Coronary artery (tissue), 2 donors: ENCODE measurements around the gene NRCAM.

Experiments
- DNase-seq: peaks from one replicate; pipeline ENCODE4 v3.0.0-alpha.2; 2017; ENCODE audit warnings: low spot score
- H3K27ac ChIP-seq, 2 donors: fragments of 200-600 bp; sonication (generic); one replicate each; pipeline ENCODE4 v1.5.1; 2016 to 2019
- H3K4me3 ChIP-seq: fragments of 200-600 bp; sonication (generic); 2 replicates; pipeline ENCODE4 v1.5.1; 2016; ENCODE audit warnings: mild to moderate bottlenecking, moderate library complexity
- CTCF ChIP-seq: fragments of 200-600 bp; sonication (generic); IDR thresholded peaks from one replicate; pipeline ENCODE4 v1.5.1; 2019; ENCODE audit warnings: antibody characterized with exemption

The NRCAM gene

DNA sequence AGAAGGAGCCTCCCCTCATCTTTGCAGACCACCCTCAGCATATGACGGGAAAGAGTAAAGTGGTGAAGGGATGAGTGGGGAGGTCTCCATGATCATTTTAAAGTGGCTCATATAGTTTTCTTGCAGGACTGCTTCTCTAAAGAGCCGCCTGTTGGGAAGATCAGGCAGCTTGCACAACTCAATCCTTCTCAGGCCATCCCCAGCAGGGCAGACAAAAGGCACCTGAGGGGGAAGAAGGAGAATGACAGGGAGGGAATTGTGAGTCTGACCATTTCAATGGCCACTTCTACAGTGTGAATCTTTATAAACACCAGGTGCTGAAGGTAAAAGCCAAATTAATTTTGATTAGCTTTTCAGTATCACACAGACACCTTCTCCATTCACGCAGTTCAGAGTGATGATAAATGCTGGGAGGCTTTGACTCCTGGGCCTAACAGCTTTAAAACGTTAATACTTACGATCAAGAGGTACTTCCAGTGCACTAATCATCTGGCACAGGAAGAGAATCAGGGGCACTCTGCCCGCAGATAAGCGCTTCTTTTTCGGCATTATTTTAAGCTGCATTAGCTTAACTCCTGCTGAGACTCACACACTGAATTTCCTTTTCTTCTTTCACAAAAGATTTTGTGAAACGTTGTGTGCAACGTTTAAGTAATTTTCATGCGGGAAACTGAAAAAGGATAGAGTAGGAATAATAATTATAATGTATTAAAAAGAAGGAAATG lies 216.6 kb downstream of the NRCAM start:
- DNase-seq = no peak
- Histone ChIP-seq H3K27ac (no peak overlapping the region), H3K4me3 (no peak overlapping the region)
- no peak for TF ChIP-seq CTCF

DNA sequence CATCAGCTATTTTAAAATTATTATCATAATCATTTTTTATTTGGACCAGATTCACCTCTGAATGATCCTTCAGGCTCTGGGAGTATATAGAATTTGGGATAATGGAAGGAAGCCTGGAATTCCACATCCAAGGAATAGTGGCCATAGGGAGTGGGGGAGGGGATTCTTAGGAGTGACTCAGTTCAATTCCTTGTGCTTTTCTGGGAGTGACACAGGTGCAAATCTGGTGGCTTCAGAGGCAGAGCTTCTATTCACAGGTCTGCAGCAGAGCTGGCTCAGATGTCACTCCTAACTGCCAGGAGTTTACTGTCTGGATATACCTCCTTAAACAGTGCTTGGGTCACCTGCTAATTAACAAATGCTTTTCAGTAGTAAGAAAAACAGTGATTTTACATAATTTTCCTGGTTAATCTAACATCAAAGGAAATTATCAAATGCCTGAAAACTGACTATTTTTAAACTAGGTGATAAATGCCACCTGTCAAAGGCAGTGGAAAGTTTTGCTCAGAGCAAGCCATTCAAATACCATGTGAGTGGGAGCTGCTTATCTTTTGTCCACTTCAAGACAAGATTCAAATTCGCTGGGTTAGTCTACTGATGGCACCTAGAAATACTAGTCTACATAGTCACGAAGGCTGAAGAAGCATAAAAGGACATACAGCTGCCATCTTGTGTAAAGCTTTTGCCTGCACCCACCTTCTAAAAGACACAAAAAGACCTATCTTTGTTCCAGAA lies 219.4 kb downstream of the NRCAM start:
- TF ChIP-seq CTCF = no peak
- no peak for DNase-seq
- Histone ChIP-seq H3K27ac (no peak overlapping the region), H3K4me3 (no peak overlapping the region)

- Histone ChIP-seq H3K4me3 (no peak overlapping the region), H3K27ac (no peak overlapping the region)
- no peak for DNase-seq
- TF ChIP-seq CTCF = no peak
Measured at GRCh38 chr7:108235451-108236061, 220.7 kb downstream of the NRCAM start.

GRCh38 chr7:108234971-108235450 lies 221.2 kb downstream of the NRCAM start:
- Histone ChIP-seq H3K4me3 (no peak overlapping the region), H3K27ac (no peak overlapping the region)
- no peak for TF ChIP-seq CTCF
- no peak for DNase-seq

DNA sequence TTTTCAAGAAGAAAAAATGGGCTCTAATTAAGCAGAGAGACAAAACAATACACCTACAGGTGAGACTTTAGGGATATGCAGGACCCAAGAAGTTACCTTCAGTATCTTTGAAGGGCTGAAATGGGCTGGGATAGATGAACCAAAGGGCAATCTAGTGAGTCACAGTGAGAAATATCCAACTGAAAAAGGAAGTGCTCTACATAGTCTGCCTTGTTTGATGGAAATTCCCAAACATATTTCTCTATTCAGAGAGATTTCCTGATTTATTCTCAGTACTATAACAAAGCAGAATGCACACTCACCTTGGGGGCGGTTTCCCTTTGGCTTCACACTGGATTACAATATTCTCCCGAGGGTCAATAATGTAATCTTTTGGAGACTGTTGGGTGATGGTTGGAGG lies 222.0 kb downstream of the NRCAM start:
- TF ChIP-seq CTCF = no peak

DNA sequence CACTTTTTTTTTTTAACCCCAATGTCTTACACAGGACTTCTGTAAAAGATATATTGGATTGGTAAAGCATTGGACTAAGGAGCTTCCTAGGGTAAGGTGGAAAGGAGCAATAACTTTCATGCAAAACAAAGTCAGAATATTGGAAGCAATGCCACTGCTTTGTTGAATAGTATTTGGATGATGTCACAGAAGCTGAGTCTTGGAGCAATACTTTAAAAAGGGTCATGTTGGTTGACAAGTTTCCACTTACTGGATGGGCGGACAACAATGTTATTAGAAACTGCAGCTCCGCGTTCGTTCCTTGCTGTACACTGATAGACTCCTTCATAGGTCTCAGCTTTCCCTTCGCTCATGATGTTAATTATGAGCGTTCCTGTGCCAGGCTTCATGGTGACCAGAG lies 224.2 kb downstream of the NRCAM start:
- no peak for DNase-seq
- Histone ChIP-seq H3K4me3 (no peak overlapping the region), H3K27ac (no peak overlapping the region)
- no peak for TF ChIP-seq CTCF

More for the DNA sequence above, 222.0 kb downstream of the NRCAM start:
- DNase-seq = no peak
- H3K4me3 ChIP-seq = no peak overlapping the region
- no peak overlapping the region for H3K27ac ChIP-seq
